HCT116 (cell line): Measurements from ENCODE around the gene CABP2.
"Not testable (repeated sequence)": the region's sequence is repeated elsewhere in the genome, so short reads cannot be mapped to it uniquely, and the experiment has no call there.

Experiments used
- POLR2A ChIP-seq: IDR thresholded peaks from 2 replicates; pipeline ENCODE4 v1.7.0; 2011; ENCODE audit warnings: borderline replicate concordance; ENCODE audit not compliant: insufficient read depth, insufficient read length; ENCODE audit errors: extremely low read depth
- ZFX ChIP-seq: fragments of 450-650 bp; IDR thresholded peaks from 2 replicates; pipeline ENCODE4 v1.6.1; 2017
- TF ChIP-seq, protein P1 (sequence below): IDR thresholded peaks from 2 replicates; pipeline ENCODE4 v1.6.1; 2011; ENCODE audit warnings: mild to moderate bottlenecking, low read length, moderate library complexity; ENCODE audit not compliant: insufficient replicate concordance; ENCODE audit errors: extremely low read depth
- TF ChIP-seq, protein P2 (sequence below), 3 experiments: fragments of 200-600 bp in 1 of 3; sonication (generic) in 1 of 3; IDR thresholded peaks in 2 of 3; conservative IDR thresholded peaks in 1 of 3; 2 replicates each; pipeline ENCODE4 v1.5.1; 2012 to 2017; ENCODE audit warnings: low read depth in 2 of 3, low read length in 2 of 3, antibody characterized with exemption in 1 of 3, borderline replicate concordance in 1 of 3, control low read depth in 1 of 3, mild to moderate bottlenecking in 1 of 3, mixed read lengths in 1 of 3, mixed run types in 1 of 3, moderate library complexity in 1 of 3; ENCODE audit not compliant: insufficient read depth in 1 of 3

DNA sequence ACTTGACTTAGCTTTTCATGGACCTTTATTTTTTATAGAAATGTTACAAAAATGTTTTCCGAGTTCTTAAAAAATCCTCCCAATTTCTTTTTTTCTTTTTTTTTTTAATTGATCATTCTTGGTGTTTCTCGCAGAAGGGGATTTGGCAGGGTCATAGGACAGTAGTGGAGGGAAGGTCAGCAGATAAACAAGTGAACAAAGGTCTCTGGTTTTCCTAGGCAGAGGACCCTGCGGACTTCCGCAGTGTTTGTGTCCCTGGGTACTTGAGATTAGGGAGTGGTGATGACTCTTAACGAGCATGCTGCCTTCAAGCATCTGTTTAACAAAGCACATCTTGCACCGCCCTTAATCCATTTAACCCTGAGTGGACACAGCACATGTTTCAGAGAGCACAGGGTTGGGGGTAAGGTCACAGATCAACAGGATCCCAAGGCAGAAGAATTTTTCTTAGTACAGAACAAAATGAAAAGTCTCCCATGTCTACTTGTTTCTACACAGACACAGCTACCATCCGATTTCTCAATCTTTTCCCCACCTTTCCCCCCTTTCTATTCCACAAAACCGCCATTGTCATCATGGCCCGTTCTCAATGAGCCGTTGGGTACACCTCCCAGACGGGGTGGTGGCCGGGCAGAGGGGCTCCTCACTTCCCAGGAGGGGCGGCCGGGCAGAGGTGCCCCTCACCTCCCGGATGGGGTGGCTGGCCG is 45.7 kb downstream of the CABP2 start:
- TF ChIP-seq, protein P1, sequence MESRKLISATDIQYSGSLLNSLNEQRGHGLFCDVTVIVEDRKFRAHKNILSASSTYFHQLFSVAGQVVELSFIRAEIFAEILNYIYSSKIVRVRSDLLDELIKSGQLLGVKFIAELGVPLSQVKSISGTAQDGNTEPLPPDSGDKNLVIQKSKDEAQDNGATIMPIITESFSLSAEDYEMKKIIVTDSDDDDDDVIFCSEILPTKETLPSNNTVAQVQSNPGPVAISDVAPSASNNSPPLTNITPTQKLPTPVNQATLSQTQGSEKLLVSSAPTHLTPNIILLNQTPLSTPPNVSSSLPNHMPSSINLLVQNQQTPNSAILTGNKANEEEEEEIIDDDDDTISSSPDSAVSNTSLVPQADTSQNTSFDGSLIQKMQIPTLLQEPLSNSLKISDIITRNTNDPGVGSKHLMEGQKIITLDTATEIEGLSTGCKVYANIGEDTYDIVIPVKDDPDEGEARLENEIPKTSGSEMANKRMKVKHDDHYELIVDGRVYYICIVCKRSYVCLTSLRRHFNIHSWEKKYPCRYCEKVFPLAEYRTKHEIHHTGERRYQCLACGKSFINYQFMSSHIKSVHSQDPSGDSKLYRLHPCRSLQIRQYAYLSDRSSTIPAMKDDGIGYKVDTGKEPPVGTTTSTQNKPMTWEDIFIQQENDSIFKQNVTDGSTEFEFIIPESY: not testable (repeated sequence)
- TF ChIP-seq, protein P2, sequence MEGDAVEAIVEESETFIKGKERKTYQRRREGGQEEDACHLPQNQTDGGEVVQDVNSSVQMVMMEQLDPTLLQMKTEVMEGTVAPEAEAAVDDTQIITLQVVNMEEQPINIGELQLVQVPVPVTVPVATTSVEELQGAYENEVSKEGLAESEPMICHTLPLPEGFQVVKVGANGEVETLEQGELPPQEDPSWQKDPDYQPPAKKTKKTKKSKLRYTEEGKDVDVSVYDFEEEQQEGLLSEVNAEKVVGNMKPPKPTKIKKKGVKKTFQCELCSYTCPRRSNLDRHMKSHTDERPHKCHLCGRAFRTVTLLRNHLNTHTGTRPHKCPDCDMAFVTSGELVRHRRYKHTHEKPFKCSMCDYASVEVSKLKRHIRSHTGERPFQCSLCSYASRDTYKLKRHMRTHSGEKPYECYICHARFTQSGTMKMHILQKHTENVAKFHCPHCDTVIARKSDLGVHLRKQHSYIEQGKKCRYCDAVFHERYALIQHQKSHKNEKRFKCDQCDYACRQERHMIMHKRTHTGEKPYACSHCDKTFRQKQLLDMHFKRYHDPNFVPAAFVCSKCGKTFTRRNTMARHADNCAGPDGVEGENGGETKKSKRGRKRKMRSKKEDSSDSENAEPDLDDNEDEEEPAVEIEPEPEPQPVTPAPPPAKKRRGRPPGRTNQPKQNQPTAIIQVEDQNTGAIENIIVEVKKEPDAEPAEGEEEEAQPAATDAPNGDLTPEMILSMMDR (IDR thresholded peaks at IDR 0.05 in 2 of 3, conservative IDR thresholded peaks at IDR 0.05 in 1 of 3; ENCODE audit: borderline replicate concordance in 1 of 3, insufficient read depth in 1 of 3, low read depth in 2 of 3, low read length in 2 of 3): not testable (repeated sequence)
- TF ChIP-seq POLR2A, ZFX: not testable (repeated sequence)
